Sigmoid colon (tissue), 7 donors: Measurements from ENCODE around the gene RFC3. TPM values are rescaled to one million over a fixed set of nuclear protein-coding genes. Genes with fewer than 3 reads are reported as not detected.

Experiments used
- DNase-seq: peaks from one replicate; pipeline ENCODE4 v3.0.0-alpha.2; 2019
- H3K27ac ChIP-seq, 4 donors: fragments of 200-600 bp; sonication (generic); one replicate each; pipeline ENCODE4 v1.5.1; 2016 to 2019; ENCODE audit warnings: mild to moderate bottlenecking in 1 of 4
- H3K27me3 ChIP-seq, 3 donors: fragments of 200-600 bp; sonication (generic); one replicate each; pipeline ENCODE4 v1.5.1; 2019; ENCODE audit warnings: mild to moderate bottlenecking in 1 of 3
- H3K36me3 ChIP-seq, 4 donors: fragments of 200-600 bp; sonication (generic); one replicate each; pipeline ENCODE4 v1.5.1; 2016 to 2019
- H3K4me1 ChIP-seq, 4 donors: fragments of 200-600 bp; sonication (generic); one replicate each; pipeline ENCODE4 v1.5.1; 2017 to 2019
- H3K4me3 ChIP-seq, 4 donors: fragments of 200-600 bp; sonication (generic); one replicate each; pipeline ENCODE4 v1.5.1; 2017 to 2019; ENCODE audit warnings: mild to moderate bottlenecking in 2 of 4, moderate library complexity in 1 of 4
- H3K9me3 ChIP-seq, 4 donors: fragments of 200-600 bp in 3 of 4; sonication (generic) in 3 of 4; one replicate each; pipeline versions ENCODE4 v1.5.1 to v1.6.1; 2013 to 2019
- CTCF ChIP-seq, 4 experiments: fragments of 450-650 bp in 3 of 4; fragments of 200-600 bp in 1 of 4; IDR thresholded peaks; one replicate each; pipeline ENCODE4 v1.5.1; 2016 to 2019; ENCODE audit warnings: antibody characterized with exemption in 4 of 4, mild to moderate bottlenecking in 3 of 4, moderate library complexity in 2 of 4
- EP300 ChIP-seq, 4 donors: sonication (generic); formaldehyde crosslinking; IDR thresholded peaks; one replicate each; pipeline ENCODE4 v1.6.1; 2017; ENCODE audit warnings: antibody characterized with exemption in 4 of 4
- POLR2A ChIP-seq, 2 donors: fragments of 450-650 bp; IDR thresholded peaks; one replicate each; pipeline ENCODE4 v1.6.1; 2016; ENCODE audit warnings: antibody characterized with exemption in 2 of 2, mild to moderate bottlenecking in 2 of 2, moderate library complexity in 2 of 2
- POLR2AphosphoS5 ChIP-seq, 4 donors: sonication (generic); formaldehyde crosslinking; IDR thresholded peaks; one replicate each; pipeline ENCODE4 v1.6.1; 2017; ENCODE audit warnings: antibody characterized with exemption in 4 of 4
- WGBS, 2 donors: extraction: QIAGEN DNeasy Blood & Tissue Kit; methylation state at CpG; one replicate each; pipeline ENCODE4 v1.1.7; 2013; 5-methylcytosine and 5-hydroxymethylcytosine counted together
- intact Hi-C: fragments of 100-400 bp; cut with DNase I; formaldehyde crosslinking; loops from one replicate; pipeline ENCODE4 v1.15.1; 2023
- polyA plus RNA-seq, 3 donors: library from polyadenylated mRNA; stranded (reverse); fragments of 200-250 nt; gene quantifications; one replicate each; pipeline ENCODE4 v1.2.3, GENCODE V29; 2013
- total RNA-seq, 4 donors: library from RNA; depleted of rRNA; stranded (reverse); fragments of >200 nt; gene quantifications; one replicate each; pipeline ENCODE4 v1.1.0, GENCODE V29; 2016
- donor health status: healthy with polysubstance abuse.
- donor health status: Bipolar disorder and iron deficiency.
- donor health status: healthy.

The RFC3 gene
- 1 to 10 TPM; 5.9 to 9.4 (median 7.3) TPM for total RNA-seq
- polyA plus RNA-seq = 1 to 10 TPM; 3.6 to 9.6 (median 3.9) TPM

GRCh38 chr13:33817901-33818706 is at the start of gene RFC3:
Gene RFC3 (plus strand): TSS chr13:33818149. CDS start chr13:33818179, 30 bp downstream.
- Histone ChIP-seq H3K9me3 (no peaks in the 10 kb centered on the region), H3K4me3 (peak within 1 kb of the TSS; percentile 55 to 82 (median 71)), H3K27ac (peak within 1 kb of the TSS; percentile 71 to 74 (median 72)), H3K36me3 (peaks cover 0 to 13% (median 0%) of the 10 kb centered on the region in 4 donors), H3K4me1 (peaks cover 0 to 17% (median 9%) of the 10 kb centered on the region in 4 donors), H3K27me3 (no peaks in the 10 kb centered on the region)
- TF ChIP-seq POLR2A (IDR thresholded peaks at IDR 0.05) (no peak), CTCF (IDR thresholded peaks at IDR 0.05) (no peak), POLR2AphosphoS5 (IDR thresholded peaks at IDR 0.05) (peak; percentile 59 to 85 (median 72)), EP300 (IDR thresholded peaks at IDR 0.05) (peak in 1 of 4 donors; percentile 55)
- DNase-seq = peak; percentile 97
- 0 to 1% methylated on average over 50 of the region's 50 CpGs for WGBS, 2 donors
- intact Hi-C loops = no loop called here

- no peak for TF ChIP-seq POLR2AphosphoS5 (IDR thresholded peaks at IDR 0.05)
- Histone ChIP-seq H3K27me3 (no peaks in the 10 kb centered on the region), H3K4me3 (no peak overlapping the region), H3K9me3 (no peaks in the 10 kb centered on the region), H3K27ac (no peak overlapping the region), H3K4me1 (peaks cover 0 to 5% (median 0%) of the 10 kb centered on the region in 4 donors), H3K36me3 (no peaks in the 10 kb centered on the region)
- 27 to 39% methylated on average over 2 of the region's 2 CpGs for WGBS, 2 donors
- no peak for DNase-seq
- intact Hi-C loops = no loop called here
Measured at GRCh38 chr13:33771296-33771695, 46.7 kb upstream of the RFC3 start.

GRCh38 chr13:33773790-33774462 is 44.0 kb upstream of the RFC3 start:
- H3K27ac ChIP-seq = no peak overlapping the region
- WGBS, 2 donors = 88 to 95% methylated on average over 5 of the region's 5 CpGs
- H3K9me3 ChIP-seq = no peaks in the 10 kb centered on the region
- no peak for TF ChIP-seq POLR2A (IDR thresholded peaks at IDR 0.05)
- no peak for TF ChIP-seq EP300 (IDR thresholded peaks at IDR 0.05)
- TF ChIP-seq POLR2AphosphoS5 (IDR thresholded peaks at IDR 0.05) = no peak
- no peak for TF ChIP-seq CTCF (IDR thresholded peaks at IDR 0.05)
- DNase-seq = no peak
- H3K36me3 ChIP-seq = no peaks in the 10 kb centered on the region
- H3K4me1 ChIP-seq = peaks cover 0 to 5% (median 0%) of the 10 kb centered on the region in 4 donors
- intact Hi-C loops = no loop called here
- no peaks in the 10 kb centered on the region for H3K27me3 ChIP-seq
- H3K4me3 ChIP-seq = no peak overlapping the region

- DNase-seq = no peak
- no peaks in the 10 kb centered on the region for H3K27me3 ChIP-seq
- WGBS, 2 donors = 60% methylated on average over 2 of the region's 2 CpGs
Measured at GRCh38 chr13:33775339-33776108, 42.4 kb upstream of the RFC3 start.

More at GRCh38 chr13:33775339-33776108, 42.4 kb upstream of the RFC3 start:
- peaks cover 0 to under 1% (median 0%) of the 10 kb centered on the region in 4 donors for H3K9me3 ChIP-seq
- H3K36me3 ChIP-seq = no peaks in the 10 kb centered on the region
- TF ChIP-seq POLR2AphosphoS5 (IDR thresholded peaks at IDR 0.05) (no peak), POLR2A (IDR thresholded peaks at IDR 0.05) (no peak), CTCF (IDR thresholded peaks at IDR 0.05) (no peak), EP300 (IDR thresholded peaks at IDR 0.05) (no peak)
- H3K27ac ChIP-seq = no peak overlapping the region
- H3K4me3 ChIP-seq = no peak overlapping the region
- peaks cover 0 to 5% (median 0%) of the 10 kb centered on the region in 4 donors for H3K4me1 ChIP-seq
- intact Hi-C loops = no loop called here
